SW 1271 (cell line): Measurements from ENCODE around the gene HNRNPUL1.

Source experiments
- DNase-seq, 2 experiments: peaks; one replicate each; lab custom pipeline; 2025; lab: John Stamatoyannopoulos, UW

HNRNPUL1 gene

DNA sequence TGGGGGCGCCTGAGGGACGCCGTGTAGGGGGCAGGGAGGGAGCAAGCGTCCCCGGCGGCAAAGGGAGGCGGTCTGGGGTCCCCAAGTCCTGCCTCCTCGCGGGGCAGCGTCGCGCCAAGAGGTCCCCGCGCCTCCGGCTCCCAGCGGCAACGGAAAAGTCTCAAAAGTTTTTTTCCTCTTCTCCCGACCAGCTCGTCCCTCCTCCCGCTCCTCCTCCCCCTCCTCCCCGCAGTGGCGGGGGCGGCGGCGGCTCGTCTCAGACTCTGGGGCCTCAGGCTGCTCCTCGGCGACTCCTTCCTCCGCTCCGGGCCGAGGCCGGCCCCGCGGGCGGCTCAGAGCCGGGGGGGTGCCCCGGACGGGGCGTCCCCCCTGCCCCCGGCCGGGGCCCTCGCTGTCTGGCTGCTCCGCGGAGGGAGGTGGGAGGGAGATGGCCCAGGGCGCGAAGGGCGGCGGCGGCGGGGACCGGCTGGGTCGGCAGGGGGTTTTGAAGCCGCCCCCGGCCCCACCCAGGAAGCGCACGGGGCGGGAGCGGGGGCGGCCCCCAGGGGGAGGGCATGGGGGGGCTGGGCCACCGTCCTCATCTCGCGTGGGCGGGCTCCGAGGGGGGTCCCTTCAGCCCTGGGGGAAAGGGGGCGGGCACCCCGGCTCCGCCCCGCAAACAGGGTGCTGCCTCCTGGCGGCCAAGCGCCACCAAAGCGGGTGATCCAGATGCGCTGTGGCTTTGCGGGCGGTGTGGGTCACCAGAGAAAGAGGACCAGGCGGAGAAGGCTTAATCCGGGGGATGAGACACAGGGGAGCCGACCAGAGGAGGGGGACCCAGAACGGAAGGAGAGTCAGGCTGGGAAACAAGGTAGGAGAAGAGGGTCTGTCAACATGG, 89.5 kb downstream of the HNRNPUL1 start, which contains the start of gene TGFB1:
Gene TGFB1, minus strand, starts transcription at position 457 of the 877 bp plus-strand sequence. CDS start 878 bp downstream, outside the sequence.
- peak; percentile 48 to 71 for DNase-seq

DNA sequence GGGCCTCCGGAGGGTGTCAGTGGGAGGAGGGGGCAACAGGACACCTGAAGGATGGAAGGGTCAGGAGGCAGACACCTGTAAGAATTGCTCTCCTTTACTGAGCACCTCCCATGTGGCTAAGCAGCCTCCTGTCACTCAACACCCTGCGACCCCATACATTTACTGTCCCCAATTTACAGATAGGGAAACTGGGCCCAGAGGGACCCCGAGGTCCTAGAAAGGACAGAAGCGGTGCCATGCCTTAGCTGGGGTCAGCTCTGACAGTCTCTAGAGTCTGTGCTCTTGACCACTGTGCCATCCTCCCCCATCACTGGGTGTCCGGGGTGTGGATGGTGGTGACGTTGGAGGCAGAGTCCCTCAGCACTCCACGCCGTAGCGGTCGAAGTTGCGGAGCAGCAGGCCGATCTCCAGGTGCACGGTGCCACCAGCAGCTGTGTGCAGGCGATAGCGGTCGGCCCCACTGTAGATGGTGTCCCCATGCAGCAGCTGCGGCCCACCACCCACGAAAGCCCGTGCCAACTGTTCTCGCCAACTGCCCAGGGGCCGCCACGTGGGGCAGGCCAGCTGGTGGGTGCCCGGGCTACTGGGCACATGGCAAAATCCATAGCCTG, 90.3 kb downstream of the HNRNPUL1 start:
- DNase-seq, result no peak

DNA sequence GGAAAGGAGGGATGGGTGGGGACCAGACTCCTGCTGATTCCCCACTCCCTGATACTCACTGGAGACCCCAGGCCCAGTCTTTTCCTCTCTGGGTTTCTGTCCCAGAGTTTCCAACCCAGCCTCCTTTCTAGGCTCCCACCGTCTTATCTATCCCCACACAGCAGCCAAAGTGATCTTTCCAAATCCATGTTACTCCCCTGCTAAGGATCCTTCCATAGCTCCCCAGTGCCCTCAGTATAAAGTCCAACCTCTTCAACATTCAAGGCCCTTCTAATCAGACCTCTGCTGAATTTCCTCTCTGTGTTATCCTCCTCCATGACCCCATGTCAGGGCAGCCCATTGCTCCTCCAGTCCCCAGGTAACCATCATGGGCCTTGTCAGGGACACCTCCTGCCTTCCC, 90.9 kb downstream of the HNRNPUL1 start:
- no peak for DNase-seq

DNA sequence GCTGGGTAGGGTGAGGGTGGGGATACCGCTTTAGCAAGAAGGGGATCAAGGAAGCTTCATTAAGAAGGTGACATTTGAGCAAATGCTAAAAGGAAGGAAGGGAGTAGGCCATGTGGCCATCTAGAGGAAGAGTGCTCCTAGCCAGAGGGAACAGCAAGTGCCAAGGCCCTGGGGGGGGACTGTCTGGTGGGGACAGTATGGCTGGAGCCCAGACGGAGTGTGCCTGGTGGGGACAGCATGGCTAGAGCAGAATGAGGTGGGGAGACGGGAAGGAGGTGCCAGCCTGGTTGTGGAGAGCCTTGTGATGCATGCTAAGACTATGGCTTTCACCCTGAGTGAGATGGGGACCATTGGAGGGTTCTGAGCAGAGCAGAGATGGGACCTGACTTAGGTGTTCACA, 91.6 kb downstream of the HNRNPUL1 start:
- no peak for DNase-seq

DNA sequence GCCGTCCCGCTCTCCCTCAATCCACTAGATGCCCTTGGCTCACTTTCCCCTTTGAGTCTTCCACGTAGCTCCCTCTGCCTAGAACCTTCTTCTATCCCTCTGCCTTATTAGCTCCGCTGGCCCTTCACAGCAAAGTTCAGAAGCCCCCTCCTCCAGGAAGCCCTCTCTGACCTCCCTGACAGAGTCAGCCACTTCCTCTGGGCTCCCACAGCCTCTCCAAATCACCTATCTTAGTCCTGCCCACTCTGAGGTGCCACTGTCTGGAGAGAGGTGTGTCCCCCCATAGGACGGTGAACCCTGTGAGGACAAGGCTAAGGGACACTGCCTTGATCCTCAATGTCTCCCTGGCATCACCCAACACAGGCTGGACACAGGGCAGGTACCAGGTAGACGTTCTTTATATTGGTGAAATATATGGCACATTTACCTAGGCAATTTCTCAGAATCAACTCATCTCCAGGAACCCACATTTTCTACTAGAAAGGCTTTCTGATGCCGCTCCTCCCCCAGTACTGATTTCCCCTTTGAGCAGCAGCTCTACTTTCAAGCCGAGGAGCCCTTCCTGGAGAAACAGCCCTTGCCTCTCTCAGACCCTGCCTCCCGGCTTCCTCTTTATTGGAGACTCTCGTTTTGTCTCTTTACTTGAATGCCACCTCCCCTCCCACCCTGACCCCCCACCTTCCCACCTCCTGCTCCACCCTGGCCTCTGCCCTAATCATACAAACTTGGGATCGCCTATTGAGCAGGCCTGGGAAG, 93.0 kb downstream of the HNRNPUL1 start:
- no peak for DNase-seq
